HEK293 (cell line): ENCODE results near the gene KCNJ15.

ENCODE experiments used
- ELK4 ChIP-seq: IDR thresholded peaks from 2 replicates; pipeline ENCODE4 v1.6.1; 2011; ENCODE audit warnings: mild to moderate bottlenecking, low read depth, low read length, borderline replicate concordance
- ZNF549 ChIP-seq: fragments of 450-650 bp; IDR thresholded peaks from 2 replicates; pipeline ENCODE4 v1.5.1; 2018; ENCODE audit warnings: missing biosample characterization, missing genetic modification characterization, mild to moderate bottlenecking, inconsistent platforms, moderate library complexity
- TF ChIP-seq, protein P1 (sequence below): fragments of 450-650 bp; formaldehyde crosslinking; IDR thresholded peaks from 2 replicates; pipeline ENCODE4 v1.5.1; 2016; ENCODE audit warnings: missing biosample characterization, missing genetic modification characterization

DNA sequence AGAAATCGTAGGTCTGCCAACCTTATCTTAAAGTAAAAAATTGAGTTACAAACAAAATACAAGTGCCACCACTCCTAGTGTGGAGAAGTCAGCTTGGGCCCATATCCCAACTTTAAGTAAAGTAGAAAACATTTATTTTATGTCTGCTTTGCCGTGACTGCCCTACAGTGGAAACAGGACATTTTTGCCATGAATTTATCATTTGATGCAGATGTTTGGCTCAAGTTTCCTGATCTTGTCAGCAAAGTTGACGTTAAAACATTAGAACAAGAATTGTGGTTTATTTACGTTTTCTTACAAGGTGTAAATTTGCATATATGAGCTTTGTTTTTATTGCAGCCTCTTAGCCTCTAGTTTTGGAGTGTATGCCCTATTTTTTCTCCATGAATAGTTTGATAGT is 17.1 kb upstream of the KCNJ15 start:
- TF ChIP-seq, protein P1, sequence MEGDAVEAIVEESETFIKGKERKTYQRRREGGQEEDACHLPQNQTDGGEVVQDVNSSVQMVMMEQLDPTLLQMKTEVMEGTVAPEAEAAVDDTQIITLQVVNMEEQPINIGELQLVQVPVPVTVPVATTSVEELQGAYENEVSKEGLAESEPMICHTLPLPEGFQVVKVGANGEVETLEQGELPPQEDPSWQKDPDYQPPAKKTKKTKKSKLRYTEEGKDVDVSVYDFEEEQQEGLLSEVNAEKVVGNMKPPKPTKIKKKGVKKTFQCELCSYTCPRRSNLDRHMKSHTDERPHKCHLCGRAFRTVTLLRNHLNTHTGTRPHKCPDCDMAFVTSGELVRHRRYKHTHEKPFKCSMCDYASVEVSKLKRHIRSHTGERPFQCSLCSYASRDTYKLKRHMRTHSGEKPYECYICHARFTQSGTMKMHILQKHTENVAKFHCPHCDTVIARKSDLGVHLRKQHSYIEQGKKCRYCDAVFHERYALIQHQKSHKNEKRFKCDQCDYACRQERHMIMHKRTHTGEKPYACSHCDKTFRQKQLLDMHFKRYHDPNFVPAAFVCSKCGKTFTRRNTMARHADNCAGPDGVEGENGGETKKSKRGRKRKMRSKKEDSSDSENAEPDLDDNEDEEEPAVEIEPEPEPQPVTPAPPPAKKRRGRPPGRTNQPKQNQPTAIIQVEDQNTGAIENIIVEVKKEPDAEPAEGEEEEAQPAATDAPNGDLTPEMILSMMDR (tag by site-specific recombination), result no peak
- no peak for TF ChIP-seq ZNF549 (tag by site-specific recombination)
- TF ChIP-seq ELK4, result no peak
